K562 (cell line): Measurements from ENCODE around the gene HOXB6. TPM values are rescaled to one million over a fixed set of nuclear protein-coding genes. Genes with fewer than 3 reads are reported as not detected.
A peak's percentile ranks its signal among the peaks of the same experiment; 100 is the strongest.

ENCODE experiments used
- ATAC-seq: fragments of 200-7000 bp; cut with Tn5 transposase; 3 replicates; pipeline ENCODE4 v1.9.1; 2020; ENCODE audit warnings: moderate library complexity
- BruUV-seq: library from RNA; stranded (reverse); fragments of 400-500 nt; replicated peaks from 2 replicates; lab custom pipeline; 2021; lab: Mats Ljungman, UMichigan
- CTCF ChIA-PET: fragments of 300-600 bp; formaldehyde crosslinking; extraction: SDS; loops from one replicate; lab custom pipeline; 2021; ENCODE audit warnings: low intra/inter-chr PET ratio; lab: Yijun Ruan, JAX
- POLR2A ChIA-PET: fragments of 300-600, 350-650 bp; sonication (Branson Sonifier 250); formaldehyde crosslinking; extraction: SDS; loops from one replicate; lab custom pipeline; 2021; ENCODE audit warnings: antibody characterized with exemption, inconsistent platforms; lab: Yijun Ruan, JAX
- DNase-seq, 4 experiments: peaks; one replicate each; pipeline versions ENCODE4 v3.0.0 to v3.0.0-alpha.2; 2011 to 2018; ENCODE audit warnings: low spot score in 3 of 4, mixed read lengths in 3 of 4; ENCODE audit errors: extremely low read depth in 1 of 4
- FAIRE-seq: peaks from 2 replicates; lab custom pipeline; 2011; peaks lifted over from hg19 to GRCh38; lab: Jason Lieb, UNC
- H2AFZ ChIP-seq: 2 replicates; pipeline ENCODE4 v1.6.0; 2011; ENCODE audit warnings: low read depth, low read length, control low read depth, inconsistent platforms
- H3K27ac ChIP-seq: fragments of 200-600 bp; 3 replicates; pipeline ENCODE4 v1.8.0; 2011; ENCODE audit warnings: low read depth, mild to moderate bottlenecking, control low read depth, inconsistent platforms, low read length, moderate library complexity, mixed read lengths; ENCODE audit errors: extremely low read depth
- H3K27me3 ChIP-seq, 2 experiments: fragments of 300-600 bp in 1 of 2; 2 replicates in 1 of 2; 3 replicates in 1 of 2; pipeline versions ENCODE4 v1.6.0 to v1.8.0; 2011; ENCODE audit warnings: inconsistent platforms in 2 of 2, low read length in 2 of 2, mild to moderate bottlenecking in 1 of 2, mixed read lengths in 1 of 2, moderate library complexity in 1 of 2; ENCODE audit not compliant: control insufficient read depth in 2 of 2, insufficient read depth in 2 of 2
- H3K36me3 ChIP-seq: fragments of 300-600 bp; 3 replicates; pipeline ENCODE4 v1.8.0; 2011; ENCODE audit warnings: mild to moderate bottlenecking, low read length, inconsistent platforms; ENCODE audit not compliant: control insufficient read depth, insufficient read depth
- H3K4me1 ChIP-seq, 2 experiments: fragments of 200-600 bp in 1 of 2; replicated peaks in 1 of 2; 2 replicates in 1 of 2; 3 replicates in 1 of 2; pipeline versions ENCODE4 v1.5.1 to v1.8.0; 2011; ENCODE audit warnings: inconsistent platforms in 2 of 2, low read length in 2 of 2, mild to moderate bottlenecking in 1 of 2, mixed read lengths in 1 of 2, moderate library complexity in 1 of 2; ENCODE audit not compliant: control insufficient read depth in 2 of 2, insufficient read depth in 2 of 2
- H3K4me2 ChIP-seq: 2 replicates; pipeline ENCODE4 v1.6.1; 2011; ENCODE audit warnings: low read length, control low read depth, inconsistent platforms, mixed read lengths; ENCODE audit not compliant: insufficient read depth
- H3K4me3 ChIP-seq: fragments of 200-600 bp; sonication (generic), shearing (Covaris generic); 2 replicates; pipeline ENCODE4 v1.5.1; 2016; ENCODE audit warnings: control low read depth, inconsistent platforms
- H3K79me2 ChIP-seq: fragments of 200-600 bp; 3 replicates; pipeline ENCODE4 v1.8.0; 2011; ENCODE audit warnings: low read length, inconsistent platforms; ENCODE audit not compliant: control insufficient read depth, insufficient read depth
- H3K9ac ChIP-seq, 2 experiments: 2 replicates each; pipeline versions ENCODE4 v1.6.0 to v1.6.1; 2011; ENCODE audit warnings: low read depth in 2 of 2, low read length in 2 of 2, control low read depth in 1 of 2, inconsistent platforms in 1 of 2, mild to moderate bottlenecking in 1 of 2, mixed read lengths in 1 of 2; ENCODE audit not compliant: insufficient read depth in 1 of 2
- H3K9me1 ChIP-seq: one replicate; pipeline ENCODE4 v1.6.0; 2011; ENCODE audit warnings: inconsistent platforms, mild to moderate bottlenecking, low read length, moderate library complexity; ENCODE audit not compliant: control insufficient read depth, insufficient read depth
- H3K9me3 ChIP-seq: replicated peaks from 2 replicates; pipeline ENCODE4 v1.5.1; 2011; ENCODE audit warnings: low read depth, low read length, inconsistent platforms; ENCODE audit not compliant: control insufficient read depth, insufficient read depth
- H4K20me1 ChIP-seq: replicated peaks from 2 replicates; pipeline ENCODE4 v1.6.1; 2011; ENCODE audit warnings: low read length, inconsistent platforms, mixed read lengths; ENCODE audit not compliant: control insufficient read depth, insufficient read depth
- DPF2 ChIP-seq: fragments of 450-650 bp; IDR thresholded peaks from 2 replicates; pipeline ENCODE4 v1.6.1; 2016
- E2F6 ChIP-seq, 2 experiments: IDR thresholded peaks; 2 replicates each; pipeline ENCODE4 v1.6.1; 2011; ENCODE audit warnings: borderline replicate concordance in 1 of 2, control low read depth in 1 of 2, low read depth in 1 of 2, low read length in 1 of 2, mild to moderate bottlenecking in 1 of 2, mixed read lengths in 1 of 2, moderate library complexity in 1 of 2; ENCODE audit not compliant: insufficient read depth in 1 of 2, insufficient read length in 1 of 2, poor library complexity in 1 of 2, severe bottlenecking in 1 of 2; ENCODE audit errors: extremely low read depth in 1 of 2
- ETV1 ChIP-seq: fragments of 450-650 bp; conservative IDR thresholded peaks from 2 replicates; pipeline ENCODE4 v1.6.1; 2016; ENCODE audit warnings: missing genetic modification characterization, control low read depth, low read depth, missing compliant biosample characterization
- GTF2E2 ChIP-seq: fragments of 200-800 bp; sonication (Bioruptor generic); IDR thresholded peaks from 2 replicates; pipeline ENCODE4 v1.6.1; 2016; ENCODE audit warnings: missing genetic modification characterization, missing compliant biosample characterization
- IRF2 ChIP-seq: sonication (generic); formaldehyde crosslinking; IDR thresholded peaks from 2 replicates; pipeline ENCODE4 v1.8.1; 2022; ENCODE audit warnings: mild to moderate bottlenecking, missing genetic modification reagents
- L3MBTL2 ChIP-seq: fragments of 450-650 bp; IDR thresholded peaks from 2 replicates; pipeline ENCODE4 v1.6.1; 2016; ENCODE audit warnings: mild to moderate bottlenecking, moderate library complexity
- MYC ChIP-seq, 2 experiments: fragments of 250-450 bp in 1 of 2; sonication (Bioruptor Pico) in 1 of 2; IDR thresholded peaks; 2 replicates each; pipeline versions ENCODE4 v1.5.1 to v1.6.1; 2012 to 2021; ENCODE audit warnings: low read depth in 2 of 2, borderline replicate concordance in 1 of 2, improper control_type of control experiment in 1 of 2, low read length in 1 of 2, mild to moderate bottlenecking in 1 of 2, moderate library complexity in 1 of 2
- NCOA6 ChIP-seq: fragments of 450-650 bp; IDR thresholded peaks from 2 replicates; pipeline ENCODE4 v1.6.1; 2017; ENCODE audit warnings: mild to moderate bottlenecking
- PRPF4 ChIP-seq: fragments of 200-400 bp; formaldehyde crosslinking; IDR thresholded peaks from one replicate; pipeline ENCODE4 v1.6.1; 2017; ENCODE audit warnings: low read length, low read depth, mild to moderate bottlenecking; ENCODE audit not compliant: insufficient read depth, poor library complexity, severe bottlenecking
- SAFB ChIP-seq: fragments of 200-400 bp; formaldehyde crosslinking; IDR thresholded peaks from 2 replicates; pipeline ENCODE4 v1.6.1; 2017; ENCODE audit warnings: low read depth, low read length, borderline replicate concordance
- TAF1 ChIP-seq: IDR thresholded peaks from 2 replicates; pipeline ENCODE4 v1.6.1; 2011; ENCODE audit warnings: mild to moderate bottlenecking, low read length, moderate library complexity; ENCODE audit not compliant: insufficient read depth, control insufficient read depth, severe bottlenecking; ENCODE audit errors: extremely low read depth
- ZNF263 ChIP-seq: sonication (generic); formaldehyde crosslinking; IDR thresholded peaks from 2 replicates; pipeline ENCODE4 v1.8.0; 2022; ENCODE audit warnings: mild to moderate bottlenecking, missing genetic modification reagents, borderline replicate concordance
- ZNF589 ChIP-seq: fragments of 200-800 bp; sonication (Bioruptor generic); IDR thresholded peaks from 2 replicates; pipeline ENCODE4 v1.6.1; 2016; ENCODE audit warnings: low read depth, missing genetic modification characterization, missing compliant biosample characterization
- ZNF740 ChIP-seq, 3 experiments: fragments of 200-800 bp in 1 of 3; sonication (Bioruptor generic) in 1 of 3; sonication (generic) in 1 of 3; formaldehyde crosslinking in 1 of 3; IDR thresholded peaks; 2 replicates each; pipeline versions ENCODE4 v1.6.1 to v1.8.0; 2016 to 2022; ENCODE audit warnings: mild to moderate bottlenecking in 2 of 3, missing compliant biosample characterization in 2 of 3, missing genetic modification characterization in 2 of 3, missing genetic modification reagents in 1 of 3
- WGBS: fragments of 100-300 bp; shearing (Covaris generic); methylation state at CpG from one replicate; pipeline ENCODE4 v1.1.6; 2016; ENCODE audit warnings: low coverage, mixed read lengths; ENCODE audit not compliant: insufficient coverage; ENCODE audit errors: missing lambda C conversion rate; 5-methylcytosine and 5-hydroxymethylcytosine counted together
- in situ Hi-C: fragments of 300-500 bp; cut with MboI; formaldehyde crosslinking; loops from 4 replicates; pipeline ENCODE4 v1.15.0; 2018; ENCODE audit warnings: inconsistent platforms, mixed read lengths
- intact Hi-C: fragments of 100-400 bp; cut with micrococcal nuclease; formaldehyde crosslinking; loops from 2 replicates; pipeline ENCODE4 v1.14.2; 2022
- polyA plus RNA-seq, 8 experiments: library from polyadenylated mRNA; depleted of rRNA in 4 of 8; stranded (reverse) in 5 of 8; unstranded in 3 of 8; fragments of >200 nt; fragmentation: Nextera tagmentation in 2 of 8; fragmentation: Illumina TruSeq in 1 of 8; extraction: Ambion mirVana in 2 of 8; extraction: Trizol in 1 of 8; gene quantifications; 2 replicates each; pipeline versions ENCODE4 v1.2.1 to v1.2.3, GENCODE V29; 2011 to 2014; ENCODE audit warnings: inconsistent platforms in 1 of 8, missing spikeins in 1 of 8
- total RNA-seq, 7 experiments: library from RNA; depleted of rRNA in 6 of 7; stranded (reverse); fragments of >200 nt in 6 of 7; fragmentation: Illumina TruSeq in 2 of 7; extraction: Trizol in 2 of 7; gene quantifications; 2 replicates each; pipeline versions ENCODE4 v1.2.1 to v1.2.3, GENCODE V29; 2011 to 2021; ENCODE audit warnings: low replicate concordance in 1 of 7

The HOXB6 gene
- total and polyA plus RNA-seq, 9 of the 15 experiments (the other 6 are each of a cell fraction or from before 2014, with no cell fraction given) = 1.2 to 14.8 (median 4.9) TPM

- no TSS peak for BruUV-seq
- peak overlapping the region; percentile 11 to 83; a peak in 3 of 4 replicates for H3K9ac ChIP-seq
- peak in 2 of 4 experiments; percentile 62 to 74 for DNase-seq
- in situ Hi-C loops (no loop called here), intact Hi-C loops (no loop called here)
- H3K27ac ChIP-seq = peak overlapping the region; percentile 81
- peak; percentile 74 for FAIRE-seq
- CTCF ChIA-PET = interaction anchor here (0.6 kb wide), 1 partner anchor 207 kb away, joined by 3 read pairs; no protein-coding TSS in a partner anchor
- peaks cover 58% of the 10 kb centered on the region for H3K79me2 ChIP-seq
- no peak for ATAC-seq
- H3K9me1 ChIP-seq = no peaks in the 10 kb centered on the region
- H2AFZ ChIP-seq = peak overlapping the region; percentile 97
- H3K4me3 ChIP-seq = peak overlapping the region; percentile 59; the same call in 1 of the 2 replicates
- H3K4me1 ChIP-seq = peaks cover 30 to 61% of the 10 kb centered on the region in 2 experiments
- no peaks in the 10 kb centered on the region for H3K27me3 ChIP-seq
- H3K36me3 ChIP-seq = peaks cover 6% of the 10 kb centered on the region; the same call in 1 of the 3 replicates
- H3K9me3 ChIP-seq = no peaks in the 10 kb centered on the region
- WGBS = 30% methylated on average over 10 of the region's 10 CpGs
- peak overlapping the region; percentile 87 for H3K4me2 ChIP-seq
- POLR2A ChIA-PET = interaction anchor here (0.6 to 1.2 kb wide), 5 partner anchors 17 to 732 kb away, joined by 3 read pairs; no protein-coding TSS in a partner anchor
- no peaks in the 10 kb centered on the region; the same call in 1 of the 2 replicates for H4K20me1 ChIP-seq
- TF ChIP-seq GTF2E2 (0 out of 2 replicates have a peak, but pooled peaks have one; percentile 42), ETV1 (tag) (peak; percentile 89), PRPF4 (no peak), IRF2 (no peak), ZNF589 (CRISPR knock-in tag) (peak; percentile 45; the same call in 1 of the 2 replicates), ZNF740 (CRISPR knock-in tag; IDR thresholded peaks at IDR 0.05) (0 out of 2 replicates have a peak, but pooled peaks have one; percentile 7), ZNF740 (tag; IDR thresholded peaks at IDR 0.05) (no peak), SAFB (no peak), TAF1 (no peak), NCOA6 (no peak), MYC (IDR thresholded peaks at IDR 0.05; ENCODE audit: low read depth, low read length) (peak; percentile 52; the same call in 1 of the 2 replicates), MYC (CRISPR knock-in tag; IDR thresholded peaks at IDR 0.05; ENCODE audit: borderline replicate concordance, low read depth) (no peak), E2F6 (IDR thresholded peaks at IDR 0.05; ENCODE audit: borderline replicate concordance in 1 of 2, extremely low read depth in 1 of 2, insufficient read depth in 1 of 2, insufficient read length in 1 of 2, low read depth in 1 of 2, low read length in 1 of 2, poor library complexity in 1 of 2, severe bottlenecking in 1 of 2) (peak; percentile 61 to 92), ZNF263 (CRISPR knock-in tag) (no peak), L3MBTL2 (peak; percentile 81), DPF2 (0 out of 2 replicates have a peak, but pooled peaks have one; percentile 16)
Measured at GRCh38 chr17:48605409-48605919, 678 bp upstream of the HOXB6 start.
